ENCODE data around the gene MRPS23. TPM values are rescaled to one million over a fixed set of nuclear protein-coding genes. Genes with fewer than 3 reads are reported as not detected.

The MRPS23 gene
- total and polyA plus RNA-seq, 2 donors (not counting 1 experiment from before 2014, with no cell fraction given), result 27.9 to 40.0 TPM

GRCh38 chr17:57855391-57856035, 5.7 kb upstream of the MRPS23 start:
- Histone ChIP-seq H3K4me3 (replicated peaks in 1 of 4; ENCODE audit: control extremely low read depth in 1 of 4, insufficient read depth in 1 of 4, low read depth in 3 of 4, low read length in 4 of 4) (no peak overlapping the region), H3K9ac (ENCODE audit: insufficient read depth, low read length) (no peak overlapping the region), H3K4me1 (ENCODE audit: control insufficient read depth, extremely low read depth, insufficient read depth, low read length) (peaks cover 21% of the 10 kb centered on the region), H3K9me3 (ENCODE audit: control insufficient read depth, insufficient read depth, low read depth, low read length) (no peaks in the 10 kb centered on the region), H3K36me3 (ENCODE audit: control insufficient read depth, insufficient read depth, low read length) (no peaks in the 10 kb centered on the region), H3K27ac (ENCODE audit: insufficient read depth, low read length) (no peak overlapping the region), H3K4me2 (ENCODE audit: extremely low read depth, insufficient read depth, low read length) (no peak overlapping the region), H3K79me2 (ENCODE audit: control insufficient read depth, insufficient read depth, low read length) (no peaks in the 10 kb centered on the region), H2AFZ (ENCODE audit: low read length) (no peak overlapping the region), H4K20me1 (ENCODE audit: control insufficient read depth, extremely low read depth, insufficient read depth, low read length) (no peaks in the 10 kb centered on the region), H3K27me3 (ENCODE audit: control insufficient read depth, insufficient read depth, low read length) (no peaks in the 10 kb centered on the region)
- DNase-seq (ENCODE audit: low read depth in 2 of 2), result no peak
- TF ChIP-seq CTCF (conservative IDR thresholded peaks at IDR 0.05 in 1 of 2, IDR thresholded peaks at IDR 0.05 in 1 of 2; ENCODE audit: low read depth in 1 of 2, low read length in 2 of 2), result no peak
- no peak for TF ChIP-seq EZH2 (IDR thresholded peaks at IDR 0.05; ENCODE audit: low read length, missing control alignments)

- TF ChIP-seq EZH2 (IDR thresholded peaks at IDR 0.05; ENCODE audit: low read length, missing control alignments) (no peak), CTCF (conservative IDR thresholded peaks at IDR 0.05 in 1 of 2, IDR thresholded peaks at IDR 0.05 in 1 of 2; ENCODE audit: low read depth in 1 of 2, low read length in 2 of 2) (no peak)
- Histone ChIP-seq H3K4me1 (ENCODE audit: control insufficient read depth, extremely low read depth, insufficient read depth, low read length) (peaks cover 18% of the 10 kb centered on the region), H3K4me3 (replicated peaks in 1 of 4; ENCODE audit: control extremely low read depth in 1 of 4, insufficient read depth in 1 of 4, low read depth in 3 of 4, low read length in 4 of 4) (no peak overlapping the region), H3K27me3 (ENCODE audit: control insufficient read depth, insufficient read depth, low read length) (no peaks in the 10 kb centered on the region), H3K79me2 (ENCODE audit: control insufficient read depth, insufficient read depth, low read length) (peaks cover 12% of the 10 kb centered on the region), H3K4me2 (ENCODE audit: extremely low read depth, insufficient read depth, low read length) (no peak overlapping the region), H4K20me1 (ENCODE audit: control insufficient read depth, extremely low read depth, insufficient read depth, low read length) (no peaks in the 10 kb centered on the region), H3K27ac (ENCODE audit: insufficient read depth, low read length) (no peak overlapping the region), H2AFZ (ENCODE audit: low read length) (no peak overlapping the region), H3K9me3 (ENCODE audit: control insufficient read depth, insufficient read depth, low read depth, low read length) (no peaks in the 10 kb centered on the region), H3K36me3 (ENCODE audit: control insufficient read depth, insufficient read depth, low read length) (no peaks in the 10 kb centered on the region), H3K9ac (ENCODE audit: insufficient read depth, low read length) (no peak overlapping the region)
- DNase-seq (ENCODE audit: low read depth in 2 of 2), result no peak
Observed at GRCh38 chr17:57853695-57854094, 3.9 kb upstream of the MRPS23 start.

GRCh38 chr17:57852955-57853328, 3.1 kb upstream of the MRPS23 start:
- no peak overlapping the region for H3K27ac ChIP-seq (ENCODE audit: insufficient read depth, low read length)
- no peaks in the 10 kb centered on the region for H3K36me3 ChIP-seq (ENCODE audit: control insufficient read depth, insufficient read depth, low read length)
- H4K20me1 ChIP-seq (ENCODE audit: control insufficient read depth, extremely low read depth, insufficient read depth, low read length), result no peaks in the 10 kb centered on the region
- H3K9ac ChIP-seq (ENCODE audit: insufficient read depth, low read length), result no peak overlapping the region
- no peak overlapping the region for H2AFZ ChIP-seq (ENCODE audit: low read length)
- no peak for TF ChIP-seq EZH2 (IDR thresholded peaks at IDR 0.05; ENCODE audit: low read length, missing control alignments)
- TF ChIP-seq CTCF (conservative IDR thresholded peaks at IDR 0.05 in 1 of 2, IDR thresholded peaks at IDR 0.05 in 1 of 2; ENCODE audit: low read depth in 1 of 2, low read length in 2 of 2), result no peak
- H3K4me3 ChIP-seq (replicated peaks in 1 of 4; ENCODE audit: control extremely low read depth in 1 of 4, insufficient read depth in 1 of 4, low read depth in 3 of 4, low read length in 4 of 4), result no peak overlapping the region
- peaks cover 14% of the 10 kb centered on the region for H3K79me2 ChIP-seq (ENCODE audit: control insufficient read depth, insufficient read depth, low read length)
- no peak overlapping the region for H3K4me2 ChIP-seq (ENCODE audit: extremely low read depth, insufficient read depth, low read length)
- H3K4me1 ChIP-seq (ENCODE audit: control insufficient read depth, extremely low read depth, insufficient read depth, low read length), result peaks cover 16% of the 10 kb centered on the region
- H3K9me3 ChIP-seq (ENCODE audit: control insufficient read depth, insufficient read depth, low read depth, low read length), result no peaks in the 10 kb centered on the region
- no peaks in the 10 kb centered on the region for H3K27me3 ChIP-seq (ENCODE audit: control insufficient read depth, insufficient read depth, low read length)
- no peak for DNase-seq (ENCODE audit: low read depth in 2 of 2)

Data from fibroblast of lung (primary cell).